Measurements from ENCODE around the gene RADX.
"Not testable (repeated sequence)": the region's sequence is repeated elsewhere in the genome, so short reads cannot be mapped to it uniquely, and the experiment has no call there.

RADX gene

DNA sequence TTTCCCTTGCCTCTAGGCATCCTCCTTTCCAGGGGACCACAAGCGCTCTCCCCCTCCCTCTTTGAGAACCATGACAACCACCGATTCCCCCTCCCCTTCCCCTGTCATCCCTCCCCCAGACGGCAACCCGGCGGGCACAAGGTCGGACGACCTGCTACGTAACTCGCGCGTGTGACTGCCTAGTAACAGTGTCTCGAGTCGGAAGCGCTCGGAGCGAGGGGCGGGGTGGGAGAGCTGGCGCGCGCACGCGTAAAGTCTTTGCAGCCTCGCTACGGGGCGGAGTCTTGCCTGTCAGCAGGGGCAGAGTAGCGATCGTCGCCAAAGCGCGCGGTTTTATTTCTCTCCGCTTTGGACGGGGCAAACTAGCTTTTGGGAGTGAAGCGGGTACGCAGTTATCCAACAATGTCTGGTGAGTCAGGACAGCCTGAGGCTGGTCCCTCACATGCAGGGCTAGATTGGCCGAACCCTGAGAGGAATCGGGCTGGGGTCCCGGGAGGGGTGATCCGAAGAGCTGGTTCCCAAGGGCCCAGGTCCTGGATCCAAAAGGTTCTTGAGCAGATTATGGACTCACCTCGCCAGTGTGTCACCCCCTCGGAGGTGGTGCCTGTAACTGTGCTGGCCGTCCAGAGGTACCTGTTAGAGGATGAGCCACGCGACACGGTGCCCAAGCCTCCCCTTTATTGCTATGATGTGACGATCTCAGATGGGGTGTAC, at the start of gene RADX:
Gene RADX (plus strand): TSS at position 300 of the 714 bp plus-strand sequence. CDS start 103 bp downstream, at position 403.
- FAIRE-seq = no peak

GRCh38 chrX:106564986-106565385, 46.8 kb upstream of the RADX start:
- FAIRE-seq = no peak

- no peak for FAIRE-seq
Observed at GRCh38 chrX:106566362-106566761, 45.4 kb upstream of the RADX start.

DNA sequence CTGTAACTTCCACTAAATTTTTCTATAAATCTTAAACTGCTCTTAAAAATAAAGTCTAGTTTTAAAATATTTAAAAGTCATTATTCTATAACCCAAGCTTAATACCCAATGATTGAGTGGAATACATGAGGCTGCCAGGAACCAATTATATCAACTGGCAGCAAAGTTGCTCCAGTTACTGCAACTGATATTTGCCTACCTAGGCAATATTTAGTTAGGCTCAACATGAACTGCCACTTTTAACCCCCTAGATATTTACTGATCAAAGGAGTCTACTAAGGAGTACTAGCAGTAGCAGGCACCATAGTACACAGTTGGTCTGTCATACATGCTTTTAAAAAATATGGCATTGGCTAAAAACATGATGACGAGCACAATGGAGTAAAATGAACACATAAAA, 29.9 kb upstream of the RADX start:
- no peak for FAIRE-seq

- no peak for FAIRE-seq
Observed at GRCh38 chrX:106585478-106585877, 26.3 kb upstream of the RADX start.

- no peak for FAIRE-seq
Observed at GRCh38 chrX:106588801-106589200, 23.0 kb upstream of the RADX start.

DNA sequence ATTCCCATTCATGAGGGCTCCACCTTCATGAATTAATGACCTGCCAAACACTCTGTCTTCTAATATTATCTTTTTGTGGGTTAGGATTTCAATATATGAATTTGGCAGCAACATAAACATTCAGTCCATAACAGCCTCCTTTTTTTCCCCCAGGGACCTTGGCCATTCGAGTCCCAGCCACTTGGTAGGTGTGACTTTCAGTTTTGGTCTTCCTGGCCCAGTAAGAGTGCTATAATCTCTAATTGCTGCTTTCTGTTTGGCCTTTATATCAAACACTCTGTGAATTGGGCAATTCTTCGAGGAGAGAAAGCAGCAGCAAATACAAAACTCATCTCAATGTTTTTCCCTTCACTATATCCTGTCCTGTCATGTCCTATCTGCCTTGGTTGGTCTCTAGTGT, 12.4 kb upstream of the RADX start:
- no peak for FAIRE-seq

DNA sequence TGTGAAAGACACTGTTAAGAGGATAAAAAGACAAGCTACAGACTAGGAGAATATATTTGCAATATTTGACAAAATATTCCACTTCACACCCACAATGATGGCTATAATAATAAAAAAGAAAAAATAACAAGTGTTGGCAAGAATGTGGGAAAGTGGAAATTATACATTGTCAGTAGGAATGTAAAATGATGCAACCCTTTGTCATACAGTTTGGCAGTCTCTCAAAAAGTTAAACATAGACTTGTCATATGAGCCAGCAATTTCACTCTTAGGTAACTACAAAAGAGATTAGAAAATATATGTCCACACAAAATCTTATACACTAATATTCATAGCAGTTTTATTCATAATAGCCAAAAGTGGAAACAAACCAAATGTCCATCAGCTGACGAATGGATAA, 5.2 kb upstream of the RADX start:
- no peak for FAIRE-seq

DNA sequence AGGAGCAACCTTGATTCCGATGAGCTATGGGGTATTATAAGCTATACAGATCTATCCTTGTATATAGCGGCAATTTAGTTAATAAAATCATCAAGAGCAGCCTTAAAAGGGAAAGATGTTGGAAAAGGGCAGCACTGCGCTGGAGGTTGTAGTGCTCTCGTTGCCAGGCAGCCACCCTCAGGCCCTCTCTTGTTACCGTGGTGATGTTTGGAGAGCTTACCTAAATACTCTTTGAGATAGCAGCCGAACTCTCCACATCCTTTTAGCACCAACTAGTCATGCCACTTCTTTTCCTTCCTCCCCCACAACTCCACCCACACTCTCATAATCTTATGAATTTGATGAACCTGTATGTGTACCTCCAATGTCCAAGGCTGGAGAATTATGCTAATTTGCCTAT, 3.8 kb upstream of the RADX start:
- FAIRE-seq = no peak

GRCh38 chrX:106611317-106611678, 480 bp upstream of the RADX start:
- no peak for FAIRE-seq

- FAIRE-seq = no peak
Observed at GRCh38 chrX:106612393-106612763, 600 bp downstream of the RADX start.

DNA sequence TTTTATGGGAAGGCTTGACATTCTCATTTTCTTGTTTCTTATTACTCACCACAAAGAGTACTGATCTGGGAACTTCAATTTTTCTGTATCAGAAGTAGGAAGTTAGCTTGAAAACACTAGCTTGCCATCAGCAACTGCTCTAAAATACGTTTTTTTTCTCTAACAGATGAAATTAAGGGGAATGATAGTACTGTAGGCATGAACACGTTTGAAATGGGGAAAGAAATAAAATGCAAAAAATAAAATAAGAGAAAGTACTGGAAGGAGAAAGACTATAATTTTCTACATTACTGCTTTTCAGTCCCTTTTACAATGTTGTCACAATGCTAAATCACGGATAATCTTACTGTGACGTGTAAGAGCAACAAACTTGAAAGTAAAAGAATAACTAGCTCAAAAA, 1.5 kb downstream of the RADX start:
- no peak for FAIRE-seq

DNA sequence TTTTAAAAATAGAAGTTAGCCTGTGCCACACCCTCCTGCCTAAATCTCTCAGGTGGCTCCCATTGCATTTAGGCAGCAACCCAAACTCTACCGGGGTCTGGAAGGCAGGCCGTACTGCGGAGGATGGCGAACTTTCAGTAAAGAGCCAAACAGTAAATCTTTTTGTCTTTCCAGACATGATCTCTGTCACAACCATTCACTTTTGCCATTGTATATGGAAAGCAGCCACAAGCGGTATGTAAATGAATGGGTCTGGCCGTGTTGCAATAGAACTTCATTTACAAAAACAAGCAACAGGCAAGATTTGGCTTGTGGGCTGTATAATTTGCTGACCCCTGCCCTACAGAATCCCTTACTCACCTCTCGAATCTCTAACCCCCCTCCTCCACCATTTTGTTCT, 3.3 kb downstream of the RADX start:
- no peak for FAIRE-seq

DNA sequence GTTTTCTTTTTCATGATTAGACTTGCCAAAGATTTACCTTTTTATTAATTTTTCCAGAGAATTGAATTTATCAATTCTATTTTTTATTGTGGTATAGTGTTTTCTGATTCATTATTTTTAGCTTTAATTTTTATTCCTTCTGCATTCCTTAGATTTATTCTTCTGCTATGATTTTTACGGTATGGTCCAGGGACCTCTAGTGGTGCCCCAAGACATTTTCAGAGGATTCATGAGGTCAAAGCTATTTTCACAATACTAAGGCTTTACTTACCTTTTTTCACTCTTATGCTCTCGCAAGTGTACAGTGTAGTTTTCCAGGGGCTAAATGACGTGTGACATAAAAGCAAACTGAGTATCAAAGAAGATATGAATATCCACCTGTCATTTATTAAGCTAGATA, 8.0 kb downstream of the RADX start:
- FAIRE-seq = no peak

DNA sequence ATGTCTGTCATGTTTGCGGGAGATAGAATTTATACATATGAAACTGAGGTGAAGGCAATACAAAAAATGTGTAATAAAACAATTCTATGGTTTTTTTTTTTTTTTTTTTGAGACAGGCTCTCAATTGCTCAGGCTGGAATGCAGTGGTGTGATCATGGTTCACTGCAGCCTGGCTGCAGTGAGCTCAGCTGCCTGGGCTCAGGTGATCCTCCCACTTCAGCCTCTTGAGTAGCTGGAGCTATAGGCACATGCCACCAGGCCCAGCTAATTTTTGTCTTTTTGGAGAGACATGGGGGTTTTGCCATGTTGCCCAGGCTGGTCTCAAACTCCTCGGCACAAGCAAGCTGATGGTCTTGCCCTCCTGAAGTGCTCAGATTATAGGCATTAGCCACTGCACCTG, 10.1 kb downstream of the RADX start:
- FAIRE-seq = no peak

DNA sequence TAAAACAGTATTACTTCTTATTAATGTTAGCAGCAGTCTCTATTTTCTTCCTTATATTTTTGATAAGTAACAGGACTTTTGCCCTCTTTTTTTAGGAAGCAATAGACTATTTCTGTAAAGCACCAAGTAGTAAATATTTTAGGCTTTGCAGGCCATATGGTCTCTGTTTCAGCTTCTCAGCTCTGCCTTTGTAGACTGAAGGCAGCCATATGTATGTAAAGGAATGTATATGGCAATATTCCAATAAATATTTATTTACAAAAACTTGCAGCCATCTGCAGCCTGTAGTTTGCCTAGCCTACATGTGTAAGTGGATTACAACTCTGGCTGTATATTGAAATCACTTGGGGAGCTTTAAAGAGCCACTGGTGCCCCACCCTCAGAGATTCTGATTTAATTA, 15.0 kb downstream of the RADX start:
- no peak for FAIRE-seq

DNA sequence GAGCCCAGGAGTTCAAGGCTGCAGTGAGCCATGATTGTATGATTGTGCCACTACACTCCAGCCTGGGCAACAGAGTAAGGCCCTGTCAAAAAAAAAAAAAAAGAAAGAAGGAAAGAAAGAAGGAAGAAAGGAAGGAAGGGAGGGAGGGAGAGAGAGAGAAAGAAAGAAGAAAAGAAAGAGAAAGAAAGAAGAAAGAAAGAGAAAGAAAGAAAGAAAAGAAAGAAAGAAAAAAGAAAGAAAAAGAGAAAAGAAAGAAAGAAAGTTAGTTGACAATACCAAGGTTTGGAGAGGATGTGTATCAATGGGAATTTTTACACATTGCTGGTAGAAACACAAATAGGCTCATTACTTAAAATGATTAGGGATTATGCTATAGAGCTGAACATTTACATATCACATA, 19.8 kb downstream of the RADX start:
- no peak for FAIRE-seq

DNA sequence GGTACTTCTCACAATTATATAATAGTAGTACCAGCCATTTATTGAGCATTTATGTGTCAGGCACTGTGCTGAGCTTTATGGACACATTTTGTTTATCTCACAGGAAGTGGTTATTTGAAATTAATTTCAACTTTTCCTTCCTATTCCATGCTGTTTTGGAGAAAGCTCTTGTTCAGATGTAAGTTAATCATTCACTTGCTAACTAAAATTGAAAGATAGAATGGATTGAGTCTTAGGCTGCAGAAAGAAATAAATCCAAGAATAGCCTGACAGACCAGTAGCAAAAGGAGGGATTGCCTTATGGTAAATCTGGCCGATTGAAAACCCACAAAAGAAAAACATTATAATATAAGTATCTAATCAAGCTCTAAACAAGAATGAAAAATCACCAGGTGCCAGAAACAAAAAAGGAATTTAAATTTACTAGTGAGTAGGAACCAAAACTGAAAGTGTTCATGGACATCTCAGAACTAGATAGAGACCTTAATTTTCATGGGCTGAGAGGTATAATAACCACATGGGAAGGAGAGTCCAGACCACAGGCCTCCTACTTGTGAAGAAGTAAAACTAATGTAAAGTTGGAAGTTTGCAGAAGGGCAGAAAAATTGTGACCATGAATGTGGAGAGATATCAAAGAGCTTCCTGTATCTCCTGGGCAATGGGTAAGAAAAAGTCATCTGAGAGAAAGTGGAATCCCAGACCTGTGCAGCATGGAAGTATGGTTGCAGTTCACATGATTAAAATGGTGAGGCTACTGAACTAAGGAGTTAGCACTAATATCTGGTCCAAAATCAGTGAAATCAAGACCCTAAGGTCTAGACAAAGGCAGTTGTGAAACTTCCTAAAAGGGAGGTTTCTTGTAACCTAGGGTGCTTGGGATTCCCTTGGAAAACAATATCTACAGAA, 38.0 kb downstream of the RADX start:
- no peak for FAIRE-seq

- FAIRE-seq = not testable (repeated sequence)
Observed at GRCh38 chrX:106653625-106654024, 41.8 kb downstream of the RADX start.

DNA sequence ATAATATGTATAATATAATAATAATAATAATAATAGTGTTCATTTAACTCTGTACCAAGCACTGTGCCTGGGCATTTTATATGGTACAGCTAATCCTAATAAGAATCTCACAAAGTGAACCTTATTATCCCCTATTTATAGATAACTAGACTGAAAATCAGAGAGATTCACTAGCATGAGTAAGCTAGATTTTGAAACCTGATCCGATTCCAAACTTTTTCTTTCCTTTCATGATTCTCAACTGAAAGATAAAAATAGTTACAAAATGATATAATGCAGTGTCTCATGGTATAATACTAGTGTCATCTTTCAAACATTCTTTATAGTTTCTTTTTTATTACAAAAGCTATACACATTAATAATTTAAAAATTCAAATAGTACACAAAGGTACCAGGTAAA, 58.9 kb downstream of the RADX start:
- no peak for FAIRE-seq

DNA sequence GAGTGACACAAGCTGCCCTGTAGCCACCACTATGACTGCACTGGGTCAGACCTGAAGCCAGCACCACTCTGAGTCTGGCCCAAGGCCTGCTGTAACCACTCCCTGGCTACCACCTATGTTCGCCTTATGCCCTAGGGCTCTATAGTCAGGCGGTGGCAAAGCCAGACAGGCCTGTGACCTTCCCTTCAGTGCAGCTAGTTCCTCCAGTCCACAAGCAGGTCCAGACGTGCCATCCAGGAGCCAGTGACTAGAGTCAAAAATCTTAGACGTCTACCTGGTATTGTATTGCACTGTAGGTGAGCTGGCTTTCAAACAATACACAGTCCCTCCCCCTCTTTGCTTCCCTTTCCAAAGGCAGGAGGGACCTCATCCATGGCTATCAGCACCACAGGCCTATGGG, 60.7 kb downstream of the RADX start:
- no peak for FAIRE-seq

DNA sequence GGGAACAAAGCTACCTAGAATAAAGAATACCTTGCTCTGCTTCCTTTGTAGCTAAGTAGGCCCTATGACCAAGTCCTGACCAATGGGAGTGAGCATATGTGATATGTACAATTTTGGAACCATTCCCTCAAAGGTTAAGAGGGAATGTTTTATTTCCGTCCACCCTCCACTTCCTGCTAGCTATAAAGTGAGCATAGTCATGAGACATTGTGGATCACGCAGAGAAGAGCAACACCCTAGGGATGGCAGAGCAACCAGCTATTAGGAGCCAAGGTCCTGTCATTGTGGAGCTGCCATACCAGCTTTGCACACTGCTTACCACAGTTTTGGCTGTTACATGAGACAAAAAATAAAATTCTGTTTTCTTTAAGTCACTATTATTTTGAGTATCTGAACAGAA, 68.9 kb downstream of the RADX start:
- FAIRE-seq = no peak

- no peak for FAIRE-seq
Observed at GRCh38 chrX:106684207-106684606, 72.4 kb downstream of the RADX start.

DNA sequence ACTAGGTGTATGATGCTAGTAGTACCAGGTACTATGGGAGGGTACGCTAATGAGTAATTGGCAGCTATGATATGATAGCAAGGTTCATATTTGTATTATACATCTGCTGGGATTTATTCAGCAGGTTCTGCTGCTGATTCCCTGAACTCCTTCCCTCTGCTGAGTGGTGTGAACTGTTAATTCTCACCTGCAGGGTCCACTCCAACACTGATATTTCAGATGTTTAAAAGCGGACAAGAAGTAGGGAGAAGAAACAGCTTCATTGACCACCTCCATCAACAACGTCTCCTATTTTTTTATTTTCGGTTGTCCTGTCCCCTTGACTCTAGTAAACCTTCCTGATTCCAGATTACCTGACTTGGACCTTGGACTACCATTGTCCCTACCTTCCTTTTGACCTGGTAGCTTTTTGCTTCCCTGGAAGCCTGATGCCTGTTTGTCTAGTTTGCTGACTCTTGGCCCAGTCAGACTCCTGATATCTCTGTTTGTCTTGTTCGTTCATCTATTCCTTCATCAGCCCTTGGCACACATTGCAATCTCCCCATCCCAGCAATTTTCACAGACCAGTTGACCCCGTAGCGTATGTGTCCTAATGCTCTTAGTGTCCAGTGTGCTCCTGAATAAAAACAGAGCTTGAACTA, 80.8 kb downstream of the RADX start:
- FAIRE-seq = no peak
